Heart right ventricle (tissue), 16 donors: ENCODE measurements around the gene POLA1. TPM values are rescaled to one million over a fixed set of nuclear protein-coding genes. Genes with fewer than 3 reads are reported as not detected.

ENCODE experiments used
- ATAC-seq, 8 donors: fragments of 200-7000 bp; cut with Tn5 transposase; one replicate each; pipeline ENCODE4 v1.9.1; 2020; ENCODE audit warnings: mild to moderate bottlenecking in 8 of 8, moderate library complexity in 8 of 8, moderate number of reproducible peaks in 1 of 8
- DNase-seq, 2 donors: peaks; one replicate each; pipeline ENCODE4 v3.0.0-alpha.2; 2020
- H3K27ac ChIP-seq, 10 donors: fragments of 200-600 bp; sonication (generic) in 2 of 10; one replicate each; pipeline versions ENCODE4 v1.5.0 to v1.8.0; 2020 to 2022; ENCODE audit warnings: mild to moderate bottlenecking in 3 of 10
- H3K27me3 ChIP-seq, 7 donors: fragments of 200-600 bp; one replicate each; pipeline ENCODE4 v1.8.0; 2021 to 2022; ENCODE audit warnings: mild to moderate bottlenecking in 2 of 7
- H3K36me3 ChIP-seq, 9 donors: fragments of 200-600 bp; sonication (generic) in 1 of 9; one replicate each; pipeline versions ENCODE4 v1.5.0 to v1.8.0; 2020 to 2022; ENCODE audit warnings: mild to moderate bottlenecking in 2 of 9
- H3K4me1 ChIP-seq, 9 donors: fragments of 200-600 bp; sonication (generic) in 1 of 9; one replicate each; pipeline versions ENCODE4 v1.5.0 to v1.8.0; 2020 to 2022; ENCODE audit warnings: mild to moderate bottlenecking in 4 of 9
- H3K4me3 ChIP-seq, 10 donors: fragments of 200-600 bp; sonication (generic) in 2 of 10; one replicate each; pipeline versions ENCODE4 v1.5.0 to v1.8.0; 2020 to 2022; ENCODE audit warnings: mild to moderate bottlenecking in 7 of 10, moderate library complexity in 2 of 10
- H3K9me3 ChIP-seq, 11 donors: fragments of 200-600 bp in 10 of 11; sonication (generic) in 2 of 11; one replicate each; pipeline versions ENCODE4 v1.5.0 to v1.8.0; 2013 to 2022; ENCODE audit warnings: mild to moderate bottlenecking in 2 of 11, control low read depth in 1 of 11, moderate library complexity in 1 of 11
- WGBS, 2 donors: extraction: QIAGEN DNeasy Blood & Tissue Kit; methylation state at CpG; one replicate each; pipeline ENCODE4 v1.1.7; 2013; ENCODE audit warnings: inconsistent platforms in 1 of 2; 5-methylcytosine and 5-hydroxymethylcytosine counted together
- intact Hi-C, 10 donors: fragments of 100-400 bp; cut with DNase I; formaldehyde crosslinking; loops; one replicate each; pipeline versions ENCODE4 v1.11.1 to v1.14.2; 2022
- polyA plus RNA-seq, 2 donors: library from polyadenylated mRNA; stranded (reverse); fragments of 200-250 nt; gene quantifications; one replicate each; pipeline ENCODE4 v1.2.3, GENCODE V29; 2013
- total RNA-seq, 10 donors: library from RNA; stranded (reverse); fragmentation: NEBNext Ultra II Directional in 3 of 10; extraction: Animal tissue kit (Norgen Biotek cat#: 25700) in 3 of 10; gene quantifications; one replicate each; pipeline versions ENCODE4 v1.2.1 to v1.2.4, GENCODE V29; 2021 to 2023
- TF ChIP-seq, protein P1 (sequence below), 9 donors: fragments of 200-600 bp; sonication (generic) in 2 of 9; IDR thresholded peaks; one replicate each; pipeline versions ENCODE4 v1.5.0 to v1.8.0; 2021 to 2022; ENCODE audit warnings: antibody characterized with exemption in 9 of 9, mild to moderate bottlenecking in 5 of 9, moderate library complexity in 1 of 9
- donor health status: Arrhythmogenic right ventricular cardiomyopathy.
- donor health status: ischemic (EF 13 %, LVEDD 7.1; RV severe dilation, severe dysfunction).
- donor health status: healthy with polysubstance abuse.
- donor health status: DM: no; HTN: yes; CAD: no.
- donor health status: DM: no; HTN: no; CAD: no.
- donor health status: ischemic (EF 25% LVEDD 6.9; RV normal size, moderate dysfunction).
- donor health status: ischemic (EF 25% LVEDD 5.7; RV mildly dilated, moderate dysfunction).
- donor health status: healthy.
- donor health status: DM: yes; HTN: yes; CAD: no.
- donor health status: Ischemic cardiomyopathy.
- donor health status: ischemic (EF 35%, LVEDD 5.7; RV mildly dilated, moderate dysfunction).
- donor health status: nonischemic (EF 11% LVEDD 7.7; RV severe dilation, severe dysfunction).
- donor health status: DM: yes; HTN: yes; CAD: no.
- donor health status: PGD.
- donor health status: ischemic (EF 29% LVEDD 5.4; RV normal size, mild dysfunction).
- donor health status: nonischemic (EF 23%, LVEDD 6.1; RV moderate dilation, normal function).

The POLA1 gene
- total and polyA plus RNA-seq, 12 donors = 2.6 to 8.5 (median 6.1) TPM

- intact Hi-C loops = no loop called here
- Histone ChIP-seq H3K27me3 (peaks cover 4 to 98% (median 92%) of the 10 kb centered on the region in 7 donors), H3K9me3 (no peaks in the 10 kb centered on the region), H3K4me1 (peaks cover 0 to 25% (median 8%) of the 10 kb centered on the region in 9 donors), H3K4me3 (no peak overlapping the region), H3K27ac (no peak overlapping the region), H3K36me3 (no peaks in the 10 kb centered on the region)
- 29 to 39% methylated on average over 19 of the region's 19 CpGs for WGBS, 2 donors
- TF ChIP-seq, protein P1, sequence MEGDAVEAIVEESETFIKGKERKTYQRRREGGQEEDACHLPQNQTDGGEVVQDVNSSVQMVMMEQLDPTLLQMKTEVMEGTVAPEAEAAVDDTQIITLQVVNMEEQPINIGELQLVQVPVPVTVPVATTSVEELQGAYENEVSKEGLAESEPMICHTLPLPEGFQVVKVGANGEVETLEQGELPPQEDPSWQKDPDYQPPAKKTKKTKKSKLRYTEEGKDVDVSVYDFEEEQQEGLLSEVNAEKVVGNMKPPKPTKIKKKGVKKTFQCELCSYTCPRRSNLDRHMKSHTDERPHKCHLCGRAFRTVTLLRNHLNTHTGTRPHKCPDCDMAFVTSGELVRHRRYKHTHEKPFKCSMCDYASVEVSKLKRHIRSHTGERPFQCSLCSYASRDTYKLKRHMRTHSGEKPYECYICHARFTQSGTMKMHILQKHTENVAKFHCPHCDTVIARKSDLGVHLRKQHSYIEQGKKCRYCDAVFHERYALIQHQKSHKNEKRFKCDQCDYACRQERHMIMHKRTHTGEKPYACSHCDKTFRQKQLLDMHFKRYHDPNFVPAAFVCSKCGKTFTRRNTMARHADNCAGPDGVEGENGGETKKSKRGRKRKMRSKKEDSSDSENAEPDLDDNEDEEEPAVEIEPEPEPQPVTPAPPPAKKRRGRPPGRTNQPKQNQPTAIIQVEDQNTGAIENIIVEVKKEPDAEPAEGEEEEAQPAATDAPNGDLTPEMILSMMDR (IDR thresholded peaks at IDR 0.05) = no peak
- ATAC-seq (no peak), DNase-seq (no peak)
These were observed 320.7 kb downstream of the POLA1 start for GRCh38 chrX:25014366-25014838.

GRCh38 chrX:25015486-25016360 lies 322.0 kb downstream of the POLA1 start, which contains the start of gene ARX:
Gene ARX, minus strand, starts transcription at chrX:25015965. Its CDS starts 228 bp downstream, at chrX:25015737.
- Histone ChIP-seq H3K36me3 (no peaks in the 10 kb centered on the region), H3K4me1 (peaks cover 0 to 34% (median 12%) of the 10 kb centered on the region in 9 donors), H3K27me3 (peaks cover 10 to 98% (median 94%) of the 10 kb centered on the region in 7 donors), H3K9me3 (no peaks in the 10 kb centered on the region), H3K4me3 (peak within 1 kb of the TSS in 1 of 10 donors; percentile 5), H3K27ac (no peak within 1 kb of the TSS)
- ATAC-seq (peak; percentile 57 to 86 (median 80)), DNase-seq (peak; percentile 13 to 39)
- WGBS, 2 donors = 4 to 8% methylated on average over 54 to 58 of the region's 58 CpGs
- TF ChIP-seq, protein P1 (IDR thresholded peaks at IDR 0.05) = no peak
- intact Hi-C loops = no loop called here

GRCh38 chrX:25016361-25016671 lies 322.6 kb downstream of the POLA1 start:
- ATAC-seq (no peak), DNase-seq (no peak)
- no peaks in the 10 kb centered on the region for H3K36me3 ChIP-seq
- intact Hi-C loops = no loop called here
- H3K9me3 ChIP-seq = no peaks in the 10 kb centered on the region
- TF ChIP-seq, protein P1 (IDR thresholded peaks at IDR 0.05) = no peak
- peaks cover 13 to 98% (median 94%) of the 10 kb centered on the region in 7 donors for H3K27me3 ChIP-seq
- peaks cover 0 to 39% (median 15%) of the 10 kb centered on the region in 9 donors for H3K4me1 ChIP-seq
- no peak overlapping the region for H3K4me3 ChIP-seq
- 24 to 29% methylated on average over 20 of the region's 20 CpGs for WGBS, 2 donors
- no peak overlapping the region for H3K27ac ChIP-seq

DNA sequence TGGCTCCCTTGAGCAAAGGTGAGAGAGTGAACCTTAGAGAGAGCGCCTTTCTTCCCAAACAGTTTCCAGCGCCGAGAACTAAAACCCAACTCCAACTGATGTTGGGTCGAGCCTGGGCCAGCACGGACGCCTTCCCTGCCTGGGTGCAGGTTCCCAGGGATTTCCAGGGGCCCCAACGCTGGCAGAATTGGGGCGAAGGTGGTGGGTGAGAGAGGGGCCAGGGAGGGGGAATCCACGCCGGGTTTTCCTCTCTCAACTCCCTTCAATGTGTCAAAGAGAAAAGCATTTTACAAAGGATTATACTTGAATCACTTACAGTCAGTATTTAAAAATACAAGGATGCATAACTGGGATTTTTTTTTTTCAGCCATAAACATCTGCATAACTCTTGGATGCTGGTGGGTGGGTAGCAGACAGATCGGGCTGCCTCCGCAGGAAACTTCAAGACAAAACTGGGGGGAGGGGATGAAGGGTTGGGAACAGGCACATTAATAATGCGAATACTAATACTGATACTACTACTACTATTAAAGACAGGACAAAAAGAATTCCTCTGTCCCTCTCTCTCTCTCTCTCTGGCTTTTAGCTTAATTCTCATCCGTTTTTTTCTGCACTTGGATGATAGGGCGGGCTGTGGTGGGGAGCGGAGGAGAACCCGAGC lies 323.4 kb downstream of the POLA1 start:
- no peak for DNase-seq
- Histone ChIP-seq H3K4me3 (no peak overlapping the region), H3K27me3 (peaks cover 13 to 98% (median 94%) of the 10 kb centered on the region in 7 donors), H3K36me3 (no peaks in the 10 kb centered on the region), H3K27ac (no peak overlapping the region), H3K9me3 (no peaks in the 10 kb centered on the region), H3K4me1 (peaks cover 0 to 36% (median 15%) of the 10 kb centered on the region in 9 donors)
- TF ChIP-seq, protein P1 (IDR thresholded peaks at IDR 0.05) = no peak
- 23% methylated on average over 17 of the region's 17 CpGs for WGBS, 2 donors
- no peak for ATAC-seq
- intact Hi-C loops = no loop called here
